Measurements from ENCODE around the gene TSNAX.
"Not testable (repeated sequence)": the region's sequence is repeated elsewhere in the genome, so short reads cannot be mapped to it uniquely, and the experiment has no call there.

TSNAX gene

GRCh38 chr1:231499148-231499763, 29.2 kb upstream of the TSNAX start:
- Histone ChIP-seq H3K27me3 (ENCODE audit: control insufficient read depth in 1 of 2, insufficient read depth in 2 of 2, low read length in 2 of 2) (no peaks in the 10 kb centered on the region), H3K9ac (ENCODE audit: low read length) (no peak overlapping the region), H3K36me3 (ENCODE audit: insufficient read depth, low read length) (no peaks in the 10 kb centered on the region), H3K9me3 (ENCODE audit: low read length) (no peaks in the 10 kb centered on the region), H3K27ac (ENCODE audit: low read depth, low read length) (no peak overlapping the region), H3K4me1 (ENCODE audit: insufficient read depth, low read length) (no peaks in the 10 kb centered on the region), H3K4me3 (ENCODE audit: low read depth in 1 of 2, low read length in 2 of 2) (no peak overlapping the region)

DNA sequence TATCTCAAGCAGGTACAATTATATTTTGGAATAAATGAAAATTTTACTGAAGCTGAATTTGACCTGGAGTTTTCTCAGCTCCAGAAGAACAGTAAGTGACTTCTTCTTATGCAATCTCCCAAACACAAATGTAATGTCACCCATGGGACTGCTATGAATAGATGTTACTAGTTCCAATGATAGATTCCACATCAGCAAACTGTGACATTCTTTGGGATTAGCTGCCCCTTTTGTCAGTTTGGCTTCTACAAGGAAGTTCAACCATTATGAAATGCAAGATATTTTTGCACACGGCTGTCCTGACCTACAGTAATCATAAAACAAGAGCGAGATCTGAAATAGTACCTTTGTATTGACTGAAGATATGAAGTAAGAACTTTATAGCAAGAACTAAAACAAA, 27.8 kb upstream of the TSNAX start:
- H3K27me3 ChIP-seq (ENCODE audit: control insufficient read depth in 1 of 2, insufficient read depth in 2 of 2, low read length in 2 of 2) = no peaks in the 10 kb centered on the region
- no peaks in the 10 kb centered on the region for H3K9me3 ChIP-seq (ENCODE audit: low read length)
- H3K36me3 ChIP-seq (ENCODE audit: insufficient read depth, low read length) = no peaks in the 10 kb centered on the region
- H3K4me1 ChIP-seq (ENCODE audit: insufficient read depth, low read length) = no peaks in the 10 kb centered on the region
- no peak overlapping the region for H3K9ac ChIP-seq (ENCODE audit: low read length)
- H3K4me3 ChIP-seq (ENCODE audit: low read depth in 1 of 2, low read length in 2 of 2) = no peak overlapping the region
- no peak overlapping the region for H3K27ac ChIP-seq (ENCODE audit: low read depth, low read length)

DNA sequence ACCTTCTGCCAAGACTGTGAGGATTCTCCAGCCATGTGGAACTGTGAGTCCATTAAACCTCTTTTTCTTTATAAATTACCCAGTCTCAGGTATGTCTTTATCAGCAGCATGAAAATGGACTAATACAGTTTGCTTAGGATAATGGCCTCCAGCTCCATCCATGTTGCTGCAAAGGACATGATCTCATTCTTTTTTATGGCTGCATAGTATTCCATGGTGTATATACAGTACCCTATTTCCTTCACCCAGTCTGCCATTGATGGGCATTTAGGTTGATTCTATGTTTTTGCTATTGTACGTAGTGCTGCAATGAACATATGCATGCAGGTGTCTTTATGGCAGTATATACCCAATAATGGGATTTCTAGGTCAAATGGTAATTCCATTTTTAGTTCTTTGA, 25.3 kb upstream of the TSNAX start:
- not testable (repeated sequence) for H3K9ac ChIP-seq (ENCODE audit: low read length); H3K27me3 ChIP-seq (ENCODE audit: control insufficient read depth in 1 of 2, insufficient read depth in 2 of 2, low read length in 2 of 2); H3K36me3 ChIP-seq (ENCODE audit: insufficient read depth, low read length); H3K4me1 ChIP-seq (ENCODE audit: insufficient read depth, low read length); H3K9me3 ChIP-seq (ENCODE audit: low read length); H3K4me3 ChIP-seq (ENCODE audit: low read depth in 1 of 2, low read length in 2 of 2); H3K27ac ChIP-seq (ENCODE audit: low read depth, low read length)

DNA sequence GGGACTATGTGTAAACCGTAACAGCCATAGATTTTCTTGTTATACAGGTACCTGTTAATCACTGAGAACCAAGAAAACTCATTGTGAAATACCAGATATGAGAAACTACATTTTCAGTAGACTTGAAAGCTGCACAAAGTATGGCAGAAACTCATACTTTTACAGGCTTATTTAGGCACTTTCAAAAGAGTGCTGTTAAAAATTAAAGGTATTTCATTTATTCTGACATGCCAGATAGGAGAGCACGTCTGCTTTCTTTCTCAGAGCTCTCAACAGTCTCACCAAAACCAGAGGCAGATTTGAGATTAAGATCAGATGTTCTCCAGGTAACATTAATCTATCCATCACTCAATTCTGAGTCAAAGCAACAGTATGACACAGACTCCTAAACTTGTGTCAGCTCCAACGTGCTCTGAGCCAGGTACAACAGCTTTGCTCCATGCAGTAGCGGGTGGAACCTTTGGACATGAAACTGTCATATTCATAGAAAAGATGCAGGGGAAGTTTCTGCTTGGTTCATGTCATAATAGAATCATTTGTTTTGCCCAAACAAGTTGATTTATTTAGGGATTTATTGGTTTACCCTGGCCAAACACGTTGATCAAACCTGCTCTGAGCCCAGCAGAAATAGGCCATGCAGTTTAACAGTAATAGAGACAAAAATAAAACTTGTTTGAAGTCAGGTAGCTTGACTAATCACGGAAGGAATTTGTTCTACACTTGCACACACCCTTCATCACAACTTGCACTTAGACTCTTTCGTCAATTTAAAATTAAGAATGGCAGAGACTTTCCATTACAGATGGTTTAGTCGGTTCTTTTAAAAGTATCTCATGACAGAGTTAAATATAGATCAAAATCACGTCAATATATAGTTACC, 20.8 kb upstream of the TSNAX start:
- H3K4me1 ChIP-seq (ENCODE audit: insufficient read depth, low read length) = no peaks in the 10 kb centered on the region
- no peak overlapping the region for H3K4me3 ChIP-seq (ENCODE audit: low read depth in 1 of 2, low read length in 2 of 2)
- no peak overlapping the region for H3K9ac ChIP-seq (ENCODE audit: low read length)
- H3K9me3 ChIP-seq (ENCODE audit: low read length) = no peaks in the 10 kb centered on the region
- H3K27ac ChIP-seq (ENCODE audit: low read depth, low read length) = no peak overlapping the region
- H3K27me3 ChIP-seq (ENCODE audit: control insufficient read depth in 1 of 2, insufficient read depth in 2 of 2, low read length in 2 of 2) = no peaks in the 10 kb centered on the region
- H3K36me3 ChIP-seq (ENCODE audit: insufficient read depth, low read length) = no peaks in the 10 kb centered on the region

DNA sequence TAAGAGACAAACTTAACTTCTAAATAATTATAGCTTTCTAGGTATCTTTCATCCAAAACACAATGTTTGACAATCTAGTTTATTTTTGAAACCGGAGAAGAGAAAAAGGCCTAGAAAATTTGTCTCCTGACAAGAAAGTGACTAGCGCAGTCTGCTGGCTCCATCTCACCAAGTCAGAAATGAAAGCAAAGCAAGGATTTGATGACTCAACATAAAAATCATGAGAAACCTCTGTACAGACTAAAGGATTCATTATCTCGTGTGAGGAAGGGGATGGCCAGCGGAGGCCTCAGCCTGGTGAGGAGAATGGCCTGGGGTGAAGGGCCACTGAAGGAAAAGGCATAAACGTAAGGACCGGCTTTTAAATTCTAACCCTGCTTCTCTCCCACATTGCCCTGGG, 20.0 kb upstream of the TSNAX start:
- H3K36me3 ChIP-seq (ENCODE audit: insufficient read depth, low read length) = no peaks in the 10 kb centered on the region
- H3K27me3 ChIP-seq (ENCODE audit: control insufficient read depth in 1 of 2, insufficient read depth in 2 of 2, low read length in 2 of 2) = no peaks in the 10 kb centered on the region
- no peak overlapping the region for H3K27ac ChIP-seq (ENCODE audit: low read depth, low read length)
- H3K9me3 ChIP-seq (ENCODE audit: low read length) = no peaks in the 10 kb centered on the region
- no peak overlapping the region for H3K4me3 ChIP-seq (ENCODE audit: low read depth in 1 of 2, low read length in 2 of 2)
- H3K4me1 ChIP-seq (ENCODE audit: insufficient read depth, low read length) = no peaks in the 10 kb centered on the region
- no peak overlapping the region for H3K9ac ChIP-seq (ENCODE audit: low read length)

- Histone ChIP-seq H3K27me3 (ENCODE audit: control insufficient read depth in 1 of 2, insufficient read depth in 2 of 2, low read length in 2 of 2) (no peaks in the 10 kb centered on the region), H3K36me3 (ENCODE audit: insufficient read depth, low read length) (no peaks in the 10 kb centered on the region), H3K9ac (ENCODE audit: low read length) (no peak overlapping the region), H3K4me3 (ENCODE audit: low read depth in 1 of 2, low read length in 2 of 2) (no peak overlapping the region), H3K27ac (ENCODE audit: low read depth, low read length) (no peak overlapping the region), H3K9me3 (ENCODE audit: low read length) (no peaks in the 10 kb centered on the region), H3K4me1 (ENCODE audit: insufficient read depth, low read length) (no peaks in the 10 kb centered on the region)
These were observed 19.5 kb upstream of the TSNAX start for GRCh38 chr1:231508941-231509340.

GRCh38 chr1:231512147-231512698, 16.2 kb upstream of the TSNAX start:
- Histone ChIP-seq H3K27me3 (ENCODE audit: control insufficient read depth in 1 of 2, insufficient read depth in 2 of 2, low read length in 2 of 2) (no peaks in the 10 kb centered on the region), H3K27ac (ENCODE audit: low read depth, low read length) (no peak overlapping the region), H3K4me3 (ENCODE audit: low read depth in 1 of 2, low read length in 2 of 2) (no peak overlapping the region), H3K4me1 (ENCODE audit: insufficient read depth, low read length) (no peaks in the 10 kb centered on the region), H3K9me3 (ENCODE audit: low read length) (no peaks in the 10 kb centered on the region), H3K9ac (ENCODE audit: low read length) (no peak overlapping the region), H3K36me3 (ENCODE audit: insufficient read depth, low read length) (no peaks in the 10 kb centered on the region)

DNA sequence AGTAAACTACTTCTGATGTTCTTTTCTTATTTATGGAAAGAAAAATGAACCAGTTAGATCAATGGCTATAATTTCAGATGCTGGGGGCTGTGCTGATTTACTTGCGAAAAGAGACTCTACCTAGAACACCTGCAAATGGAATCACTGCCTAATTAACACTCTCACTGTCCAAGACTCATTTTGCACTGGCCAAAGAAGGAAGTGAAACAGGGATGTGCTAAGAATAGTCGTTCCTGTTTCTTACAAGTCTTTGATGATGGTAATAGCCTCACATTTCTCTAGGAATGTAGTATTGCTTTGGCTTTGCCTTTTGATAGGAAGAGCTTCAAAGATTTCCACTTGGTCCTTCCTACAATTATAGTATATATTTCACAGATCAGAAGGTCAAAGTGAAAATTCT, 12.7 kb upstream of the TSNAX start:
- Histone ChIP-seq H3K27ac (ENCODE audit: low read depth, low read length) (no peak overlapping the region), H3K9ac (ENCODE audit: low read length) (no peak overlapping the region), H3K36me3 (ENCODE audit: insufficient read depth, low read length) (no peaks in the 10 kb centered on the region), H3K4me3 (ENCODE audit: low read depth in 1 of 2, low read length in 2 of 2) (no peak overlapping the region), H3K4me1 (ENCODE audit: insufficient read depth, low read length) (no peaks in the 10 kb centered on the region), H3K27me3 (ENCODE audit: control insufficient read depth in 1 of 2, insufficient read depth in 2 of 2, low read length in 2 of 2) (no peaks in the 10 kb centered on the region), H3K9me3 (ENCODE audit: low read length) (no peaks in the 10 kb centered on the region)

DNA sequence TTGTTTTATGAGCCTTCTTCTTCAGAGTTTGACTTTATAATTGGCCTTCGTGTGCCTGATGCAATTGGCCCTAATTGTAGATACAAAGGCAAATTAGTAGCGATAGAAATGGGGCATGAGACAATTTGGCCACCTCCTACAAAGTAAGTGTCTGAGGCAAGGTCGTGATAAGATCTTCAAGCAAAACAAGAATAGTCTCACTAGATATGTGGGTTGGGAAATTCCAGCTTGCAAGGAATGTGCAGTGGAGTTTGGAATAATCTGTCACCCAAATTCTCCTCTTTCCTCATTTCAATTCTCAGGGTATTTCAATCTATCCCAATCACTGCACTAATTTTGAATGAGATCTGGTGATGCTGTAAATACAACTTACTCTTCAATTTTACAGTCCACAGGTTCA, 11.4 kb upstream of the TSNAX start:
- no peaks in the 10 kb centered on the region for H3K27me3 ChIP-seq (ENCODE audit: control insufficient read depth in 1 of 2, insufficient read depth in 2 of 2, low read length in 2 of 2)
- no peaks in the 10 kb centered on the region for H3K4me1 ChIP-seq (ENCODE audit: insufficient read depth, low read length)
- H3K36me3 ChIP-seq (ENCODE audit: insufficient read depth, low read length) = no peaks in the 10 kb centered on the region
- no peak overlapping the region for H3K9ac ChIP-seq (ENCODE audit: low read length)
- no peak overlapping the region for H3K4me3 ChIP-seq (ENCODE audit: low read depth in 1 of 2, low read length in 2 of 2)
- no peaks in the 10 kb centered on the region for H3K9me3 ChIP-seq (ENCODE audit: low read length)
- no peak overlapping the region for H3K27ac ChIP-seq (ENCODE audit: low read depth, low read length)

- H3K4me1 ChIP-seq (ENCODE audit: insufficient read depth, low read length) = no peaks in the 10 kb centered on the region
- H3K9ac ChIP-seq (ENCODE audit: low read length) = no peak overlapping the region
- no peaks in the 10 kb centered on the region for H3K9me3 ChIP-seq (ENCODE audit: low read length)
- no peaks in the 10 kb centered on the region for H3K27me3 ChIP-seq (ENCODE audit: control insufficient read depth in 1 of 2, insufficient read depth in 2 of 2, low read length in 2 of 2)
- no peak overlapping the region for H3K27ac ChIP-seq (ENCODE audit: low read depth, low read length)
- H3K4me3 ChIP-seq (ENCODE audit: low read depth in 1 of 2, low read length in 2 of 2) = no peak overlapping the region
- no peaks in the 10 kb centered on the region for H3K36me3 ChIP-seq (ENCODE audit: insufficient read depth, low read length)
These were observed 9.9 kb upstream of the TSNAX start for GRCh38 chr1:231518485-231519034.

- Histone ChIP-seq H3K4me1 (ENCODE audit: insufficient read depth, low read length) (no peaks in the 10 kb centered on the region), H3K9me3 (ENCODE audit: low read length) (no peaks in the 10 kb centered on the region), H3K4me3 (ENCODE audit: low read depth in 1 of 2, low read length in 2 of 2) (no peak overlapping the region), H3K27ac (ENCODE audit: low read depth, low read length) (no peak overlapping the region), H3K36me3 (ENCODE audit: insufficient read depth, low read length) (no peaks in the 10 kb centered on the region), H3K9ac (ENCODE audit: low read length) (no peak overlapping the region), H3K27me3 (ENCODE audit: control insufficient read depth in 1 of 2, insufficient read depth in 2 of 2, low read length in 2 of 2) (no peaks in the 10 kb centered on the region)
These were observed 9.3 kb upstream of the TSNAX start for GRCh38 chr1:231519166-231519565.
